Right renal cortex interstitium (tissue), 3 donors: ENCODE data around the gene PCDHGA9. TPM values are rescaled to one million over a fixed set of nuclear protein-coding genes. Genes with fewer than 3 reads are reported as not detected.

ENCODE experiments used
- polyA plus RNA-seq, 3 donors: library from polyadenylated mRNA; unstranded; fragments of 120-200 nt; gene quantifications; one replicate each; pipeline ENCODE4 v1.2.1, GENCODE V29; 2013; ENCODE audit not compliant: insufficient read length in 3 of 3

PCDHGA9 gene
- polyA plus RNA-seq, 3 donors = 4.9 to 6.0 (median 5.3) TPM

Other genes with a start within 250 kb of the PCDHGA9 start
- 1 to 10 TPM; 4.7 to 5.5 (median 5.3) TPM for gene PCDHB7, start 230.1 kb upstream of the PCDHGA9 start, polyA plus RNA-seq
- 1 to 10 TPM; 1.5 to 4.2 (median 3.2) TPM for gene PCDHB8, start 225.0 kb upstream of the PCDHGA9 start, polyA plus RNA-seq
- gene PCDHB16, start 220.4 kb upstream of the PCDHGA9 start, polyA plus RNA-seq = 1 to 10 TPM; 3.6 to 7.2 (median 5.0) TPM
- gene PCDHB9, start 215.6 kb upstream of the PCDHGA9 start, polyA plus RNA-seq = 1 to 10 TPM; 4.3 to 5.0 (median 4.9) TPM
- 1 to 10 TPM; 5.6 to 9.2 (median 7.9) TPM for gene PCDHB10, start 210.4 kb upstream of the PCDHGA9 start, polyA plus RNA-seq
- 1 to 10 TPM; 4.3 to 6.0 (median 5.6) TPM for gene PCDHB11, start 203.2 kb upstream of the PCDHGA9 start, polyA plus RNA-seq
- 1 to 10 TPM; 4.7 to 5.8 (median 4.8) TPM for gene PCDHB12, start 194.1 kb upstream of the PCDHGA9 start, polyA plus RNA-seq
- gene PCDHB13, start 188.9 kb upstream of the PCDHGA9 start, polyA plus RNA-seq = 1 to 10 TPM; 5.4 to 6.3 (median 5.6) TPM
- gene PCDHB14, start 179.4 kb upstream of the PCDHGA9 start, polyA plus RNA-seq = 10 to 100 TPM in 1 of 3 donors, 1 to 10 TPM in 2; 7.2 to 10.5 (median 8.5) TPM
- 10 to 100 TPM; 11.3 to 17.3 (median 15.4) TPM for gene PCDHB15, start 157.4 kb upstream of the PCDHGA9 start, polyA plus RNA-seq
- not detected for gene SLC25A2, start 98.7 kb upstream of the PCDHGA9 start, polyA plus RNA-seq
- gene TAF7, start 82.0 kb upstream of the PCDHGA9 start, polyA plus RNA-seq = 100 to 1,000 TPM; 178 to 194 (median 190) TPM
- gene PCDHGA1, start 72.3 kb upstream of the PCDHGA9 start, polyA plus RNA-seq = 1 to 10 TPM in 1 of 3 donors, under 1 TPM in 2; 0.78 to 1.2 (median 0.92) TPM
- 1 to 10 TPM; 6.0 to 7.0 (median 6.8) TPM for gene PCDHGA2, start 64.0 kb upstream of the PCDHGA9 start, polyA plus RNA-seq
- gene PCDHGA3, start 58.9 kb upstream of the PCDHGA9 start, polyA plus RNA-seq = 1 to 10 TPM; 2.4 to 4.3 (median 3.1) TPM
- gene PCDHGB1, start 52.7 kb upstream of the PCDHGA9 start, polyA plus RNA-seq = 1 to 10 TPM; 1.3 to 2.1 (median 1.9) TPM
- 1 to 10 TPM; 2.2 to 3.2 (median 2.2) TPM for gene PCDHGA4, start 47.8 kb upstream of the PCDHGA9 start, polyA plus RNA-seq
- gene PCDHGB2, start 42.8 kb upstream of the PCDHGA9 start, polyA plus RNA-seq = 1 to 10 TPM; 3.2 to 3.9 (median 3.9) TPM
- 1 to 10 TPM; 2.2 to 2.8 (median 2.4) TPM for gene PCDHGA5, start 38.6 kb upstream of the PCDHGA9 start, polyA plus RNA-seq
- gene PCDHGB3, start 32.5 kb upstream of the PCDHGA9 start, polyA plus RNA-seq = 1 to 10 TPM; 1.4 to 2.6 (median 1.7) TPM
- gene PCDHGA6, start 28.9 kb upstream of the PCDHGA9 start, polyA plus RNA-seq = 1 to 10 TPM; 4.2 to 7.8 (median 5.8) TPM
- gene PCDHGA7, start 20.0 kb upstream of the PCDHGA9 start, polyA plus RNA-seq = 1 to 10 TPM; 1.6 to 2.3 (median 2.2) TPM
- gene PCDHGB4, start 15.1 kb upstream of the PCDHGA9 start, polyA plus RNA-seq = 1 to 10 TPM; 5.3 to 6.0 (median 5.5) TPM
- under 1 TPM; 0.29 to 0.40 (median 0.30) TPM for gene PCDHGA8, start 10.1 kb upstream of the PCDHGA9 start, polyA plus RNA-seq
- gene PCDHGB5, start 4.8 kb upstream of the PCDHGA9 start, polyA plus RNA-seq = 1 to 10 TPM; 7.8 to 9.7 (median 8.3) TPM
- 1 to 10 TPM; 6.6 to 8.2 (median 6.8) TPM for gene PCDHGB6, start 5.2 kb downstream of the PCDHGA9 start, polyA plus RNA-seq
- gene PCDHGA10, start 10.2 kb downstream of the PCDHGA9 start, polyA plus RNA-seq = 1 to 10 TPM; 3.1 to 3.5 (median 3.2) TPM
- 10 to 100 TPM; 12.4 to 16.9 (median 14.0) TPM for gene PCDHGB7, start 14.9 kb downstream of the PCDHGA9 start, polyA plus RNA-seq
- 1 to 10 TPM; 4.4 to 4.7 (median 4.7) TPM for gene PCDHGA11, start 18.3 kb downstream of the PCDHGA9 start, polyA plus RNA-seq
- gene PCDHGA12, start 27.7 kb downstream of the PCDHGA9 start, polyA plus RNA-seq = 1 to 10 TPM in 2 of 3 donors, under 1 TPM in 1; 0.94 to 1.4 (median 1.3) TPM
- gene PCDHGC3, start 73.2 kb downstream of the PCDHGA9 start, polyA plus RNA-seq = 100 to 1,000 TPM; 103 to 113 (median 107) TPM
- 1 to 10 TPM; 2.4 to 2.9 (median 2.9) TPM for gene PCDHGC4, start 82.3 kb downstream of the PCDHGA9 start, polyA plus RNA-seq
- under 1 TPM; 0.27 to 0.32 (median 0.29) TPM for gene PCDHGC5, start 86.3 kb downstream of the PCDHGA9 start, polyA plus RNA-seq
- 10 to 100 TPM; 74.8 to 81.9 (median 79.7) TPM for gene DIAPH1, start 216.2 kb downstream of the PCDHGA9 start, polyA plus RNA-seq
- gene HDAC3, start 234.1 kb downstream of the PCDHGA9 start, polyA plus RNA-seq = 100 to 1,000 TPM in 1 of 3 donors, 10 to 100 TPM in 2; 95.4 to 100 (median 96.6) TPM
- gene RELL2, start 234.2 kb downstream of the PCDHGA9 start, polyA plus RNA-seq = 1 to 10 TPM in 1 of 3 donors, under 1 TPM in 2; 0.64 to 1.1 (median 0.78) TPM
- 10 to 100 TPM; 10.1 to 12.2 (median 11.6) TPM for gene FCHSD1, start 248.6 kb downstream of the PCDHGA9 start, polyA plus RNA-seq